NCI-H146 treated with DMSO at 0.1 percent for 48 hours (cell line): ENCODE measurements around the gene HLA-DPB1.

ENCODE experiments used
- DNase-seq: peaks from one replicate; lab custom pipeline; 2025; ENCODE audit not compliant: unreplicated experiment; lab: John Stamatoyannopoulos, UW

The HLA-DPB1 gene

GRCh38 chr6:33070909-33071308 lies 4.9 kb upstream of the HLA-DPB1 start:
- no peak for DNase-seq

GRCh38 chr6:33071569-33071968 lies 4.2 kb upstream of the HLA-DPB1 start:
- DNase-seq = no peak

GRCh38 chr6:33072508-33073100 lies 3.2 kb upstream of the HLA-DPB1 start:
- DNase-seq = no peak

GRCh38 chr6:33073431-33073871 lies 2.3 kb upstream of the HLA-DPB1 start, which contains the start of gene HLA-DPA1:
Gene HLA-DPA1, minus strand, starts transcription at chr6:33073649.
- DNase-seq = no peak

- no peak for DNase-seq
These were observed 602 bp upstream of the HLA-DPB1 start for GRCh38 chr6:33075208-33075567.

- DNase-seq = no peak
These were observed 680 bp downstream of the HLA-DPB1 start for GRCh38 chr6:33076406-33076934.

GRCh38 chr6:33077908-33078307 lies 2.1 kb downstream of the HLA-DPB1 start:
- DNase-seq = no peak

- DNase-seq = no peak
These were observed 2.7 kb downstream of the HLA-DPB1 start for GRCh38 chr6:33078442-33078841.

- no peak for DNase-seq
These were observed 3.2 kb downstream of the HLA-DPB1 start for GRCh38 chr6:33078919-33079521.

- no peak for DNase-seq
These were observed 3.8 kb downstream of the HLA-DPB1 start for GRCh38 chr6:33079580-33079979.

GRCh38 chr6:33080127-33081089 lies 4.6 kb downstream of the HLA-DPB1 start:
- no peak for DNase-seq

- DNase-seq = no peak
These were observed 5.5 kb downstream of the HLA-DPB1 start for GRCh38 chr6:33081098-33081824.

GRCh38 chr6:33082702-33083101 lies 6.9 kb downstream of the HLA-DPB1 start:
- no peak for DNase-seq

GRCh38 chr6:33085627-33086026 lies 9.8 kb downstream of the HLA-DPB1 start:
- no peak for DNase-seq

GRCh38 chr6:33088258-33088930 lies 12.6 kb downstream of the HLA-DPB1 start:
- DNase-seq = no peak

- DNase-seq = no peak
These were observed 13.3 kb downstream of the HLA-DPB1 start for GRCh38 chr6:33088931-33089620.

GRCh38 chr6:33091957-33092356 lies 16.2 kb downstream of the HLA-DPB1 start:
- no peak for DNase-seq

GRCh38 chr6:33092385-33092784 lies 16.6 kb downstream of the HLA-DPB1 start:
- DNase-seq = no peak

- DNase-seq = no peak
These were observed 18.1 kb downstream of the HLA-DPB1 start for GRCh38 chr6:33093855-33094254.

- no peak for DNase-seq
These were observed 19.9 kb downstream of the HLA-DPB1 start for GRCh38 chr6:33095681-33096080.
